ENCODE measurements around the gene TMX4.

- TF ChIP-seq EP300 (IDR thresholded peaks at IDR 0.05; ENCODE audit: borderline replicate concordance in 1 of 2, low read depth in 2 of 2, low read length in 2 of 2) = no peak
- no peak for TF ChIP-seq EZH2 (IDR thresholded peaks at IDR 0.05; ENCODE audit: low read depth, low read length, severe bottlenecking)
- TF ChIP-seq, protein P1, sequence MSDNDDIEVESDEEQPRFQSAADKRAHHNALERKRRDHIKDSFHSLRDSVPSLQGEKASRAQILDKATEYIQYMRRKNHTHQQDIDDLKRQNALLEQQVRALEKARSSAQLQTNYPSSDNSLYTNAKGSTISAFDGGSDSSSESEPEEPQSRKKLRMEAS (IDR thresholded peaks at IDR 0.05) = no peak
- TF ChIP-seq BACH1 (IDR thresholded peaks at IDR 0.05; ENCODE audit: low read length) = no peak
- no peak for TF ChIP-seq KDM1A (IDR thresholded peaks at IDR 0.05; ENCODE audit: borderline replicate concordance, low read length)
- TF ChIP-seq, protein P2, sequence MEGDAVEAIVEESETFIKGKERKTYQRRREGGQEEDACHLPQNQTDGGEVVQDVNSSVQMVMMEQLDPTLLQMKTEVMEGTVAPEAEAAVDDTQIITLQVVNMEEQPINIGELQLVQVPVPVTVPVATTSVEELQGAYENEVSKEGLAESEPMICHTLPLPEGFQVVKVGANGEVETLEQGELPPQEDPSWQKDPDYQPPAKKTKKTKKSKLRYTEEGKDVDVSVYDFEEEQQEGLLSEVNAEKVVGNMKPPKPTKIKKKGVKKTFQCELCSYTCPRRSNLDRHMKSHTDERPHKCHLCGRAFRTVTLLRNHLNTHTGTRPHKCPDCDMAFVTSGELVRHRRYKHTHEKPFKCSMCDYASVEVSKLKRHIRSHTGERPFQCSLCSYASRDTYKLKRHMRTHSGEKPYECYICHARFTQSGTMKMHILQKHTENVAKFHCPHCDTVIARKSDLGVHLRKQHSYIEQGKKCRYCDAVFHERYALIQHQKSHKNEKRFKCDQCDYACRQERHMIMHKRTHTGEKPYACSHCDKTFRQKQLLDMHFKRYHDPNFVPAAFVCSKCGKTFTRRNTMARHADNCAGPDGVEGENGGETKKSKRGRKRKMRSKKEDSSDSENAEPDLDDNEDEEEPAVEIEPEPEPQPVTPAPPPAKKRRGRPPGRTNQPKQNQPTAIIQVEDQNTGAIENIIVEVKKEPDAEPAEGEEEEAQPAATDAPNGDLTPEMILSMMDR (IDR thresholded peaks at IDR 0.05; ENCODE audit: control extremely low read depth in 1 of 3, insufficient read depth in 1 of 3, low read depth in 1 of 3, low read length in 3 of 3) = no peak
- TF ChIP-seq CREB1 (IDR thresholded peaks at IDR 0.05) = no peak
- no peak for TF ChIP-seq SUZ12 (IDR thresholded peaks at IDR 0.05; ENCODE audit: low read length)
- no peak for TF ChIP-seq POLR2A (IDR thresholded peaks at IDR 0.05; ENCODE audit: control extremely low read depth in 1 of 2, low read depth in 2 of 2, low read length in 2 of 2)
- TF ChIP-seq POLR2AphosphoS5 (IDR thresholded peaks at IDR 0.05; ENCODE audit: low read depth, low read length) = no peak
- TF ChIP-seq, protein P3, sequence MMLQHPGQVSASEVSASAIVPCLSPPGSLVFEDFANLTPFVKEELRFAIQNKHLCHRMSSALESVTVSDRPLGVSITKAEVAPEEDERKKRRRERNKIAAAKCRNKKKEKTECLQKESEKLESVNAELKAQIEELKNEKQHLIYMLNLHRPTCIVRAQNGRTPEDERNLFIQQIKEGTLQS (IDR thresholded peaks at IDR 0.05; ENCODE audit: insufficient read depth, low read depth, low read length) = no peak
- no peak for TF ChIP-seq ASH2L (IDR thresholded peaks at IDR 0.05; ENCODE audit: low read length)
Measured at GRCh38 chr20:8005575-8006366, 13.8 kb downstream of the TMX4 start.

Measured in H1 (cell line).